ENCODE results near the gene OPHN1.

The OPHN1 gene

DNA sequence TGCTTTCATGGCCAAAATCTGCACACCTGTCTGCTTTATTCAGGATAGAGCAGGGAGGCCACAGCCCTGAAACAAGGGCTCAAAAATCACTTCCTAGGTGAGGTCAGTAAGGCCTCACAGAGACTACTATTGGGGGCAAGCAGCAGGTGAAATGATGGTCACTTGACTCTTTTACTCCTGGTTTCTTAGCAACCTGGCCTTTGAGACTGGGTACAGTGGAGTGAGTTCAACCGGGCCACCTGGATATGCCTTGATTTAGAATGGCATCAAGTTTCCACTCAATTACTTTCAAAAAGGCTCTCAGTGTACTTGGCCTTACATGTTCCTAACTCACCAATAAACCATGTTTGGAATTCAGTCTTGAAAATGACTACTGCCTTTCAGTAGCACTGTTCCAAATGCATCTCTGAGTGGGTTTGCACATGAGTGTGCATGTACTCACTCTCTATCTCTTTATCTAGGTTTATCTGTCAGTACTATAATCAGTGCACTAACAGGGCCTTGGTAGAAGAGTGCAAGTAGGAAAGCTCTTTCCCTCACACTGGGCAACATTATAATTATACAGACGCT is 388.2 kb downstream of the OPHN1 start:
- ChIA-PET CTCF (no interaction called here), POLR2A (no interaction called here)
- DNase-seq (ENCODE audit: extremely low spot score) = no peak
- TF ChIP-seq, protein P1, sequence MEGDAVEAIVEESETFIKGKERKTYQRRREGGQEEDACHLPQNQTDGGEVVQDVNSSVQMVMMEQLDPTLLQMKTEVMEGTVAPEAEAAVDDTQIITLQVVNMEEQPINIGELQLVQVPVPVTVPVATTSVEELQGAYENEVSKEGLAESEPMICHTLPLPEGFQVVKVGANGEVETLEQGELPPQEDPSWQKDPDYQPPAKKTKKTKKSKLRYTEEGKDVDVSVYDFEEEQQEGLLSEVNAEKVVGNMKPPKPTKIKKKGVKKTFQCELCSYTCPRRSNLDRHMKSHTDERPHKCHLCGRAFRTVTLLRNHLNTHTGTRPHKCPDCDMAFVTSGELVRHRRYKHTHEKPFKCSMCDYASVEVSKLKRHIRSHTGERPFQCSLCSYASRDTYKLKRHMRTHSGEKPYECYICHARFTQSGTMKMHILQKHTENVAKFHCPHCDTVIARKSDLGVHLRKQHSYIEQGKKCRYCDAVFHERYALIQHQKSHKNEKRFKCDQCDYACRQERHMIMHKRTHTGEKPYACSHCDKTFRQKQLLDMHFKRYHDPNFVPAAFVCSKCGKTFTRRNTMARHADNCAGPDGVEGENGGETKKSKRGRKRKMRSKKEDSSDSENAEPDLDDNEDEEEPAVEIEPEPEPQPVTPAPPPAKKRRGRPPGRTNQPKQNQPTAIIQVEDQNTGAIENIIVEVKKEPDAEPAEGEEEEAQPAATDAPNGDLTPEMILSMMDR (IDR thresholded peaks at IDR 0.05; ENCODE audit: control extremely low read depth, extremely low read depth, low read depth, missing control alignments) = no peak

DNA sequence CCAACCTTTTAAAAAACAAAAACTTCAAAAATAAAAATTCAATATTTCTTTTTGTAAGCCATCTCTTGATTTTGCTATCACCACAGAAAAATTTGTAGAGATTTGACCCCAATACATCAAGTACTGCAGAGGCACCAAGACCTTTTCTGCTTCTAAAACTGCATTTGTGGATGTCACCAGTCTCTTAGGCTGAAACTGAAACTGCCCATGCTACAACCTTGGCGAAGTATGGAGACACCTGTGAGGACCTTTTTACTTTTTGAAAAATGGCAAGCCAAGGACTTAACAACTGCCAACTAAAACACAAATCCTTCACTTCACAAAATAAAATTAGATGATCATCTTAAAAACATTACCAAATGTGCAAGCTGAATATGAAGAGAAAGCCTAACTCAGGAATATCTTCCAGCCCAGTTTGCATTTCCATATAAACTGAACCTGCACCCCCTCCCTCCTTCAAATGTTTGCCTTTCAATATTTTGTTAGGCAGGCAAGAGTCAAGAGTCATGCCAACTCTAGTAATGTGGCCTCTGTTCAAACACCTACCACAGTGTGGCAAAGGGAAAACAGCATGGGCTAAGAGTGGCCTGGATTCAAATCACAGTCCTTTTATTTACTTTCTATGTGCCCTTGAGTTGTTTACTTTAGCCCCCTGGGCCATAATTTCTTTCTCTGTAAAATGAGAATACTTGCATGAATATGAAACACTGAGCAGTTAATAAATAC is 389.4 kb downstream of the OPHN1 start:
- TF ChIP-seq, protein P1 (IDR thresholded peaks at IDR 0.05; ENCODE audit: control extremely low read depth, extremely low read depth, low read depth, missing control alignments) = no peak
- ChIA-PET CTCF (no interaction called here), POLR2A (no interaction called here)
- no peak for DNase-seq (ENCODE audit: extremely low spot score)

DNA sequence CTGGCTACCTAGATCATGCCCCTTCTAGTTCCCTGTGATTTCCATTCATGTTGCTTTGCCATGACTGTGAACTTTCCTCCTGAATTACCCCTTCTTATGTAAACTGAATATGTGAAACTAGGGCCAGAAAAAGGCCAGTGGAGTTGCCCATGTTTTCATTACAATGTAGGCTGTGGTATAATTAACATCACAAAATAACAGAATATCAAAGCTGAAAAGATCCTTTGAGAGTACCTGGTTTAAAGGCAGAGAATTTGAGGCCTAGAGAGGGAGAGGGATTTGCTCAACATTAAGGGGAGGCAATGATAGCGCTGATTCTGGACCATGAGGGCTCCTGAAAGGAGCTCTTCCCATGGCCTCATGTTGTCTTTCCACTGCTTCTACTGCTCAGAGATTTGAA is 392.2 kb downstream of the OPHN1 start:
- no peak for DNase-seq (ENCODE audit: extremely low spot score)
- TF ChIP-seq, protein P1 (IDR thresholded peaks at IDR 0.05; ENCODE audit: control extremely low read depth, extremely low read depth, low read depth, missing control alignments) = no peak
- CTCF ChIA-PET = no interaction called here
- POLR2A ChIA-PET = no interaction called here

DNA sequence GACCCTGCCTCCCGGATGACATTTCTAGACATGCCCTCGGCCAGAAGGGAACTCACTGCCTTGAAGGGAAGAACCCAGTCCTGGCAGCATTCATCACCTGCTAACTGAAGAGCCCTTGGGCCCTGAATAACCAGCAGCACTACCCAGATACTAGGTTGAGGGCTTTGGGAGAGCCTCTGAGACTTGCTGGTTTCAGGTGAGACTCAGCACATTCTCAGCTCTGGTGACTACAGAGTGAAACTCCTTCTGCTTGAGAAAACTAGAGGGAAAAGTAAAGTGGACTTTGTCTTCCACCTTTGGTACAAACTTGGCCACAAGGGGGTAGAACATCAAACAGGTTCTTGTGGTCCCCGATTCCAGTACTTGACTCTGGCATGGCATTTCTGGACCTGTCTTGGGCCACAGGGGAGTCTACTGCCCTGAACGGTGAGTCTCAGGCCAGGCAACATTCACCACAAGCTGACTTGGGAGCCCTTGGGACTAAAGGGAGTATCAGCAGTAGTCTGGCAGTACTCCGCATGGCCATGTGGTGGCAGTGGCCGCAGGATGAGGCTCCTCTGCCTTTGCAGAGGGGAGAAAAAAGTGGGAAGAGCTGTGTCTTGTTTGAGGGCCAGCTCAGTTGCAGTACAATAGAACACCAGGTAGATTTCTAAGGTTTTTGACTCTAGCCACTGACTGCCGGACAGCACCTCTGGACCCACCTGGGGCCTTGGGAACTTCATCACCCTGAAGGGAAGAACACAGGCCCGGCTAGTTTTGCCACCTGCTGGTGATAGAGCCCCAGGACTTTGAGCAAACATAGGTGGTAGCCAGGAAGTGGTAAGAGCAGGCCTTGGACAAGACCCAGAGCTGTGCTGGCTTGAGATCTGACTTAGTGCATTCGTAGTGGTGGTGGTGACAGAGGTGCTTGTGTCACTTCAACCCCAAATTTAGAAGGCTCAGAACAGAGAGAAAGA is 414.8 kb downstream of the OPHN1 start:
- ChIA-PET CTCF (no interaction called here), POLR2A (no interaction called here)
- no peak for DNase-seq (ENCODE audit: extremely low spot score)
- TF ChIP-seq, protein P1 (IDR thresholded peaks at IDR 0.05; ENCODE audit: control extremely low read depth, extremely low read depth, low read depth, missing control alignments) = no peak

DNA sequence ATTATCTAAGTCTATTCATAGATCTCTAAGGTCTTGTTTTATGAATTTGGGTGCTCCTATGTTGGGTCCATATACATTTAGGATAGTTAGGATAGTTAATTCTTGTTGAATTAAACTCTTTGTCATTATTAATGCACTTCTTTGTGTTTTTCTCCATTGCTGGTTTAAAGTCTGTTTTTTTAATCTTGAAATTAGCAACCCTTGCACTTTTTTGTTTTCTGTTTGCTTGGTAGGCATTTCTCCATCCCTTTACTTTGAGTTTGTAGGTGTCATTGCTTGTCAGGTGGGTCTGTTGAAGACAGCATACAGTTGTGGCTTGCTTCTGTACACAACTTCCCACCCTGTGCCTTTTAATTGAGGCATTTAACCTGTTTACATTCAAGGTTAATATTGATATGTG is 434.8 kb downstream of the OPHN1 start:
- TF ChIP-seq, protein P1 (IDR thresholded peaks at IDR 0.05; ENCODE audit: control extremely low read depth, extremely low read depth, low read depth, missing control alignments) = no peak
- no peak for DNase-seq (ENCODE audit: extremely low spot score)
- ChIA-PET CTCF (no interaction called here), POLR2A (no interaction called here)

Data from GM10248 (cell line).